Colonic mucosa (tissue), 4 donors: ENCODE measurements around the gene PRICKLE2. TPM values are rescaled to one million over a fixed set of nuclear protein-coding genes. Genes with fewer than 3 reads are reported as not detected.

Experiments used
- DNase-seq: peaks from one replicate; pipeline ENCODE4 v3.0.0-alpha.2; 2020
- H3K27ac ChIP-seq: fragments of 200-600 bp; one replicate; pipeline ENCODE4 v1.8.0; 2021
- H3K27me3 ChIP-seq: fragments of 200-600 bp; one replicate; pipeline ENCODE4 v1.8.0; 2021
- H3K36me3 ChIP-seq: fragments of 200-600 bp; one replicate; pipeline ENCODE4 v1.8.0; 2021
- H3K4me1 ChIP-seq: fragments of 200-600 bp; one replicate; pipeline ENCODE4 v1.8.0; 2021; ENCODE audit warnings: mild to moderate bottlenecking
- H3K4me3 ChIP-seq: fragments of 200-600 bp; one replicate; pipeline ENCODE4 v1.8.0; 2021
- H3K9ac ChIP-seq, 2 donors: one replicate each; pipeline ENCODE4 v1.7.0; 2013; ENCODE audit warnings: control low read depth in 2 of 2, low read depth in 2 of 2, low read length in 2 of 2
- H3K9me3 ChIP-seq: fragments of 200-600 bp; one replicate; pipeline ENCODE4 v1.8.0; 2021
- intact Hi-C: fragments of 100-400 bp; cut with DNase I; formaldehyde crosslinking; loops from one replicate; pipeline ENCODE4 v1.14.1; 2022
- total RNA-seq, 2 donors: library from RNA; stranded (reverse); fragmentation: NEBNext Ultra II Directional in 1 of 2; extraction: Animal tissue kit (Norgen Biotek cat#: 25700) in 1 of 2; gene quantifications; one replicate each; pipeline ENCODE4 v1.2.1, GENCODE V29; 2021
- TF ChIP-seq, protein P1 (sequence below): fragments of 200-600 bp; IDR thresholded peaks from one replicate; pipeline ENCODE4 v1.8.0; 2022; ENCODE audit warnings: antibody characterized with exemption, mild to moderate bottlenecking
- donor health status: healthy.
- donor health status: DM: no; HTN: no; CAD: no.
- donor health status: DM: no; HTN: no; CAD: no.

Gene PRICKLE2
- total RNA-seq, 2 donors from 2014 or later, result 4.4 to 7.6 TPM

DNA sequence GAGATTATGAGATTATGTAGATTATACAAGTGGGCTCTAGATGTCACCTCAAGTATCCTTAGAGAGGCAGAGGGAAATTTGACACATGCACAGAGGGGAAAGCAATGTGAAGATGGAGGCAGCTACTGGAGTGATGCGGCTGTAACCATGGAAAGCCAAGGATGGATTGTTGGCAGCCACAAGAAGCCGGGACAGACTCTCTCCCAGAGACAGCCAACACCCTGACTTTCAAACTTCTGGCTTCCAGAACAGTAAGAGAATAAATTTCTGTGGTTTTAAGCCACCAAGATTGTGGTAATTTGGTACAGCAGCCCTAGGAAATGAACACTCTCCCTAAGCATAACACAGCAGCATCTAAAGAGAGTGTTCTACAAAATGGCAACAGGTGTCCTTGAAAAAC lies 34.4 kb upstream of the PRICKLE2 start:
- H3K9ac ChIP-seq, result no peak overlapping the region
- no peak for DNase-seq
- intact Hi-C loops, result no loop called here
- H3K36me3 ChIP-seq, result no peaks in the 10 kb centered on the region
- H3K4me1 ChIP-seq, result no peaks in the 10 kb centered on the region
- no peak overlapping the region for H3K4me3 ChIP-seq
- no peak overlapping the region for H3K27ac ChIP-seq
- no peaks in the 10 kb centered on the region for H3K27me3 ChIP-seq
- no peaks in the 10 kb centered on the region for H3K9me3 ChIP-seq
- TF ChIP-seq, protein P1, sequence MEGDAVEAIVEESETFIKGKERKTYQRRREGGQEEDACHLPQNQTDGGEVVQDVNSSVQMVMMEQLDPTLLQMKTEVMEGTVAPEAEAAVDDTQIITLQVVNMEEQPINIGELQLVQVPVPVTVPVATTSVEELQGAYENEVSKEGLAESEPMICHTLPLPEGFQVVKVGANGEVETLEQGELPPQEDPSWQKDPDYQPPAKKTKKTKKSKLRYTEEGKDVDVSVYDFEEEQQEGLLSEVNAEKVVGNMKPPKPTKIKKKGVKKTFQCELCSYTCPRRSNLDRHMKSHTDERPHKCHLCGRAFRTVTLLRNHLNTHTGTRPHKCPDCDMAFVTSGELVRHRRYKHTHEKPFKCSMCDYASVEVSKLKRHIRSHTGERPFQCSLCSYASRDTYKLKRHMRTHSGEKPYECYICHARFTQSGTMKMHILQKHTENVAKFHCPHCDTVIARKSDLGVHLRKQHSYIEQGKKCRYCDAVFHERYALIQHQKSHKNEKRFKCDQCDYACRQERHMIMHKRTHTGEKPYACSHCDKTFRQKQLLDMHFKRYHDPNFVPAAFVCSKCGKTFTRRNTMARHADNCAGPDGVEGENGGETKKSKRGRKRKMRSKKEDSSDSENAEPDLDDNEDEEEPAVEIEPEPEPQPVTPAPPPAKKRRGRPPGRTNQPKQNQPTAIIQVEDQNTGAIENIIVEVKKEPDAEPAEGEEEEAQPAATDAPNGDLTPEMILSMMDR, result no peak

DNA sequence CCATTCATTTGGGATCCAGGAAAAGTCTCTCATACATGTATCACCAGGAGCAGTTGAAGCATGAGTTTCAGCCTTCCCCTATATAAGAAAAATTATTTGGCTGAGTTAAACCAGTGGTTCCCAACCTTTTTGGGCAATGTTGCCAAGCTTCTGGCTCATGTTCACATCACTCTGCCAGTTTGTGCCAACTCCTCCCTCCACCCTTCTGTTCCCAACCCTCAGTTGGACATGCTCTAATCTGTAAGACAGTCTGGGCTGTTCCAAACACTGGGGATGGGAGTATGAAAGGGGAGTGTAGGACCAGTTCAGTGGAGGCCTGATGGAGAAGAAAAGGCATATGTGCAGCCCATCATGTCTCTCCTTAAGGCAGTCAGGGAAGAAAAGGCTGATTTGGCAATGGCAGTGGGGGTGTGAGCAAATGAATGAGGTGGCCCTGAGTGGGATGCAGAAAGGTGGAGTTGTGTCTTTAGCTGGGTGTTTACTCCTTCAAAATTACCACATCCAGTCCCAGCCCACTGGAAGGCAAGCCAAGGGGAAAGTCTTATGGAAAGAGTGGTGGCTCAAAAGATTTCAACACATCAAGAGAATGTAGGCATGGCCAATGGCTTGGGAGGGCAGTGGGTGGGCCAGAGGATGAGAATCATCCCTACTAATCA lies 32.0 kb upstream of the PRICKLE2 start:
- DNase-seq, result no peak
- H3K27ac ChIP-seq, result no peak overlapping the region
- no peaks in the 10 kb centered on the region for H3K36me3 ChIP-seq
- H3K9me3 ChIP-seq, result no peaks in the 10 kb centered on the region
- H3K27me3 ChIP-seq, result no peaks in the 10 kb centered on the region
- H3K4me1 ChIP-seq, result no peaks in the 10 kb centered on the region
- intact Hi-C loops, result no loop called here
- TF ChIP-seq, protein P1, result no peak
- H3K4me3 ChIP-seq, result no peak overlapping the region
- no peak overlapping the region for H3K9ac ChIP-seq

DNA sequence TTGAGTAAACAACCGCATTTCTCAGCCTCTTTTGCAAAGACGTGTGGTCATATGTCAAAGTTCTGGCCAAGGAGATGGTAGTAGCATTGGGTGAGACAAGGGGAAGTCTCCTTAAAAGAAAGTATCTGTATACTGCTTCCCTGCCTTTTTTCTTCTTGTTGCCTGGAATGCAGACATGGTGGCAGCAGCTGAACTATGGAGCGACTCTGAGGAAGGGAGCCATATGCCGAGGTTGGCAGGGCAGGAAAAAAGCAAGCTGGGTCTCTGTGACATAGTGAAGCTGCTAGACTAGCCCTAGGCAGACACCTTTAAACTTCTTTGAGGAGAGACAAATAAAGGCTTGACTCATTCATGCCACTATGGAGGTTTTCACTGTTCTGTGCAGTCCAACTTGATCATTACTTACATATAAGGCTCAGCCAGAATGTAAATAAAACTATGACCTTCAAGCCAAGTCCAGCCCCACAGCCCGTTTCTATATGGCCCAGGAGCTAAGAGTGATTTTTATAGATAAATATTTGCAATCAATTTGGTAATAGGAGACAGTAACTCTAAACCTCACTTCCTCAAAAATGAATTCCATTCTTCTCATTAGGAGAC lies 30.6 kb upstream of the PRICKLE2 start:
- no peak for DNase-seq
- intact Hi-C loops, result no loop called here
- Histone ChIP-seq H3K9me3 (no peaks in the 10 kb centered on the region), H3K4me3 (no peak overlapping the region), H3K36me3 (no peaks in the 10 kb centered on the region), H3K27me3 (no peaks in the 10 kb centered on the region), H3K9ac (no peak overlapping the region), H3K4me1 (no peaks in the 10 kb centered on the region), H3K27ac (no peak overlapping the region)
- TF ChIP-seq, protein P1, result no peak

DNA sequence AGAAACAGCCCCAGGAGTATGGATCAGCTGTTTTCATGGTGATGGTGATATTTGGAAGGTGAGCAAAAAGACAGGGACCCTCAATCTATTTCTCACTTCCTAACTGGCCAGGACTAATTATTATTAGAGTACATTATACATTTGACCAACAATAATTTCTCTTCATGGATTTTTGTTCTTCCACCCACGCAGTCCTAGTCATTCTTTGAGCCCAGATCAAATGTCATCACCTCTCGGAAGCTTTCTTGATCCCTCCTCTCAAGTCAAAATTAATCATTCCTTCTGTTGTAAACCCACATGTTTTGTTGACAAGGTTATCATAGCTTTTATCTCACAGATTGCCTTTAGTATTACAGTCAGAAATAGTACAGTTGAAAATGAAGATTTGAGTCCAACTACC lies 29.2 kb upstream of the PRICKLE2 start:
- Histone ChIP-seq H3K9me3 (no peaks in the 10 kb centered on the region), H3K27ac (no peak overlapping the region), H3K9ac (no peak overlapping the region), H3K36me3 (no peaks in the 10 kb centered on the region), H3K4me1 (no peaks in the 10 kb centered on the region), H3K27me3 (no peaks in the 10 kb centered on the region), H3K4me3 (no peak overlapping the region)
- TF ChIP-seq, protein P1, result no peak
- no peak for DNase-seq
- intact Hi-C loops, result no loop called here

DNA sequence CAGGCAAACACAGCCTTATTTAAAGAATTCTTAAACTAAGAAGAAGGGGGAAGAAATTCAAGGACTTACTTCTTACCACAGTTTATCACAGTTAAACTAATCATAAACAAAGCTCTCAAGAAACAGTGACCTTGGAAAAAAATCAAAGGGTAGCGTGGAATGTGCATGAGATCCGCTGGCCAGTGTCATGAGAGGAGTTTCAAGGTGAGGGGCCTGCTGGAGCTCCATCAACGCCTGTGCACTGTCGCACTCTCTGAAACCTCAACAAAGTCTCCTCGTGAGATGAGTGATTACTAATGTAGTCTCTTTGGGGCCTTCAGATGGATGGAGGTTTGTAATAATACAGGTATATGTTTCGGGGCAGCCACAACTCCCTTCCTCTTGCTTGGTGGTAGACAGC lies 28.4 kb upstream of the PRICKLE2 start:
- TF ChIP-seq, protein P1, result no peak
- intact Hi-C loops, result no loop called here
- Histone ChIP-seq H3K27me3 (no peaks in the 10 kb centered on the region), H3K9me3 (no peaks in the 10 kb centered on the region), H3K9ac (no peak overlapping the region), H3K4me1 (no peaks in the 10 kb centered on the region), H3K4me3 (no peak overlapping the region), H3K36me3 (no peaks in the 10 kb centered on the region), H3K27ac (no peak overlapping the region)
- no peak for DNase-seq
